ENCODE data around the gene PIN4.

GRCh38 chrX:72182924-72183323 is 1.4 kb downstream of the PIN4 start:
- TF ChIP-seq CTCF (optimal IDR thresholded peaks at IDR 0.05 in 1 of 3, IDR thresholded peaks at IDR 0.05 in 1 of 3, conservative IDR thresholded peaks at IDR 0.05 in 1 of 3; ENCODE audit: extremely low read depth in 1 of 3, insufficient read depth in 2 of 3, low read length in 3 of 3) (no peak), EZH2 (IDR thresholded peaks at IDR 0.05; ENCODE audit: low read length) (no peak)

Data from keratinocyte (primary cell).